H9 (cell line): ENCODE measurements around the gene GLDC. TPM values are rescaled to one million over a fixed set of nuclear protein-coding genes. Genes with fewer than 3 reads are reported as not detected.

Experiments
- DNase-seq: peaks from one replicate; pipeline ENCODE4 v3.0.0-alpha.2; 2017
- H2AFZ ChIP-seq: one replicate; pipeline ENCODE4 v1.6.1; 2013; ENCODE audit warnings: mild to moderate bottlenecking, low read length, control low read depth, moderate library complexity
- H2AK5ac ChIP-seq: 2 replicates; pipeline ENCODE4 v1.6.1; 2013; ENCODE audit warnings: low read length, control low read depth, mixed read lengths; ENCODE audit not compliant: insufficient read length
- H2BK120ac ChIP-seq: one replicate; pipeline ENCODE4 v1.6.1; 2013; ENCODE audit warnings: low read depth, mild to moderate bottlenecking, low read length, control low read depth, inconsistent platforms; ENCODE audit not compliant: poor library complexity, severe bottlenecking
- H2BK12ac ChIP-seq: 2 replicates; pipeline ENCODE4 v1.6.1; 2013; ENCODE audit warnings: low read length, control low read depth, mixed read lengths, low read depth; ENCODE audit not compliant: insufficient read length
- H2BK15ac ChIP-seq: 2 replicates; pipeline ENCODE4 v1.6.1; 2013; ENCODE audit warnings: low read depth, low read length, control low read depth
- H2BK20ac ChIP-seq: one replicate; pipeline ENCODE4 v1.6.1; 2013; ENCODE audit warnings: low read depth, mild to moderate bottlenecking, low read length, control low read depth, inconsistent platforms; ENCODE audit not compliant: poor library complexity, severe bottlenecking
- H2BK5ac ChIP-seq: 2 replicates; pipeline ENCODE4 v1.6.1; 2013; ENCODE audit warnings: low read length, control low read depth, mixed read lengths; ENCODE audit not compliant: insufficient read length
- H3K14ac ChIP-seq: 2 replicates; pipeline ENCODE4 v1.6.1; 2013; ENCODE audit warnings: low read length, control low read depth; ENCODE audit not compliant: insufficient read depth
- H3K18ac ChIP-seq: 2 replicates; pipeline ENCODE4 v1.6.1; 2013; ENCODE audit warnings: low read depth, mild to moderate bottlenecking, mixed read lengths, low read length, control low read depth; ENCODE audit not compliant: insufficient read length
- H3K23ac ChIP-seq: 2 replicates; pipeline ENCODE4 v1.6.1; 2013; ENCODE audit warnings: low read length, control low read depth, mixed read lengths, low read depth; ENCODE audit not compliant: insufficient read length
- H3K23me2 ChIP-seq: 2 replicates; pipeline ENCODE4 v1.6.1; 2013; ENCODE audit warnings: low read depth, mild to moderate bottlenecking, mixed read lengths, low read length, control low read depth; ENCODE audit not compliant: insufficient read length, poor library complexity, severe bottlenecking
- H3K27ac ChIP-seq: 2 replicates; pipeline ENCODE4 v1.5.1; 2013; ENCODE audit warnings: low read length, control low read depth, mixed read lengths, low read depth; ENCODE audit not compliant: insufficient read length
- H3K27me3 ChIP-seq: 2 replicates; pipeline ENCODE4 v1.6.1; 2013; ENCODE audit warnings: low read length, control low read depth, inconsistent platforms; ENCODE audit not compliant: insufficient read depth
- H3K4ac ChIP-seq: 2 replicates; pipeline ENCODE4 v1.6.1; 2013; ENCODE audit warnings: low read depth, mild to moderate bottlenecking, control low read depth, inconsistent platforms, low read length, moderate library complexity
- H3K4me1 ChIP-seq: 2 replicates; pipeline ENCODE4 v1.6.1; 2013; ENCODE audit warnings: low read length, control low read depth, inconsistent platforms; ENCODE audit not compliant: insufficient read depth
- H3K4me2 ChIP-seq: 2 replicates; pipeline ENCODE4 v1.6.1; 2013; ENCODE audit warnings: low read length, control low read depth, mixed read lengths; ENCODE audit not compliant: insufficient read length, insufficient read depth
- H3K56ac ChIP-seq: 2 replicates; pipeline ENCODE4 v1.6.1; 2013; ENCODE audit warnings: low read depth, mild to moderate bottlenecking, mixed read lengths, low read length, control low read depth; ENCODE audit not compliant: insufficient read length
- H3K79me1 ChIP-seq: 2 replicates; pipeline ENCODE4 v1.6.1; 2013; ENCODE audit warnings: low read depth, mild to moderate bottlenecking, moderate library complexity, low read length, control low read depth, inconsistent platforms; ENCODE audit not compliant: insufficient read depth, poor library complexity, severe bottlenecking
- H3K79me2 ChIP-seq: 2 replicates; pipeline ENCODE4 v1.6.1; 2013; ENCODE audit warnings: low read length, control low read depth, inconsistent platforms; ENCODE audit not compliant: insufficient read depth
- H3K9ac ChIP-seq: 2 replicates; pipeline ENCODE4 v1.6.1; 2013; ENCODE audit warnings: low read length, control low read depth, mixed read lengths; ENCODE audit not compliant: insufficient read length; ENCODE audit errors: extremely low read depth
- H3K9me3 ChIP-seq: one replicate; pipeline ENCODE4 v1.6.1; 2013; ENCODE audit warnings: low read depth, low read length, inconsistent platforms; ENCODE audit not compliant: control insufficient read depth
- H3T11ph ChIP-seq: one replicate; pipeline ENCODE4 v1.6.1; 2013; ENCODE audit warnings: mild to moderate bottlenecking, low read length, control low read depth, inconsistent platforms
- H4K20me1 ChIP-seq: one replicate; pipeline ENCODE4 v1.6.1; 2013; ENCODE audit not compliant: control insufficient read depth, insufficient read length, insufficient read depth
- H4K5ac ChIP-seq: 2 replicates; pipeline ENCODE4 v1.6.1; 2013; ENCODE audit warnings: low read depth, mild to moderate bottlenecking, mixed read lengths, low read length, control low read depth; ENCODE audit not compliant: insufficient read length
- H4K8ac ChIP-seq: replicated peaks from 2 replicates; pipeline ENCODE4 v1.6.1; 2013; ENCODE audit warnings: low read length, control low read depth, mixed read lengths, low read depth; ENCODE audit not compliant: insufficient read length
- H4K91ac ChIP-seq: 2 replicates; pipeline ENCODE4 v1.6.1; 2013; ENCODE audit warnings: low read depth, mild to moderate bottlenecking, moderate library complexity, mixed read lengths, low read length, control low read depth; ENCODE audit not compliant: insufficient read length
- H3K27ac Mint-ChIP-seq, 3 experiments: 2 replicates in 2 of 3; 3 replicates in 1 of 3; pipeline ENCODE4 v1.8.0; 2020 to 2021; ENCODE audit warnings: mixed read lengths in 3 of 3, mild to moderate bottlenecking in 1 of 3, moderate library complexity in 1 of 3
- H3K27me3 Mint-ChIP-seq: 2 replicates; pipeline ENCODE4 v1.8.0; 2021; ENCODE audit warnings: low read depth, mild to moderate bottlenecking, moderate library complexity, mixed read lengths
- H3K36me3 Mint-ChIP-seq, 3 experiments: 2 replicates in 2 of 3; 3 replicates in 1 of 3; pipeline ENCODE4 v1.8.0; 2020 to 2021; ENCODE audit warnings: low read depth in 3 of 3, mixed read lengths in 3 of 3; ENCODE audit not compliant: insufficient read depth in 1 of 3
- H3K4me1 Mint-ChIP-seq, 2 experiments: 2 replicates each; pipeline ENCODE4 v1.8.0; 2020; ENCODE audit warnings: mixed read lengths in 2 of 2
- H3K4me3 Mint-ChIP-seq, 2 experiments: 2 replicates in 1 of 2; 3 replicates in 1 of 2; pipeline ENCODE4 v1.8.0; 2020 to 2021; ENCODE audit warnings: mild to moderate bottlenecking in 2 of 2, mixed read lengths in 2 of 2, moderate library complexity in 1 of 2
- H3K9me3 Mint-ChIP-seq, 2 experiments: 2 replicates in 1 of 2; 3 replicates in 1 of 2; pipeline ENCODE4 v1.8.0; 2020; ENCODE audit warnings: mild to moderate bottlenecking in 2 of 2, mixed read lengths in 2 of 2, moderate library complexity in 1 of 2
- CTCF ChIP-seq: fragments of 200-600 bp; sonication (generic); conservative IDR thresholded peaks from 3 replicates; pipeline ENCODE4 v1.8.0; 2021; ENCODE audit warnings: antibody characterized with exemption, mild to moderate bottlenecking
- WGBS: extraction: QIAGEN DNeasy Blood & Tissue Kit; methylation state at CpG from one replicate; pipeline ENCODE4 v1.1.7; 2013; ENCODE audit warnings: missing lambda C conversion rate, low lambda C conversion rate, mixed read lengths; ENCODE audit not compliant: insufficient read length; ENCODE audit errors: extremely low coverage; 5-methylcytosine and 5-hydroxymethylcytosine counted together
- total RNA-seq: library from RNA; stranded (reverse); gene quantifications from 2 replicates; pipeline ENCODE4 v1.2.1, GENCODE V29; 2021

The GLDC gene
- total RNA-seq, 1 experiment from 2014 or later = 74.4 TPM

DNA sequence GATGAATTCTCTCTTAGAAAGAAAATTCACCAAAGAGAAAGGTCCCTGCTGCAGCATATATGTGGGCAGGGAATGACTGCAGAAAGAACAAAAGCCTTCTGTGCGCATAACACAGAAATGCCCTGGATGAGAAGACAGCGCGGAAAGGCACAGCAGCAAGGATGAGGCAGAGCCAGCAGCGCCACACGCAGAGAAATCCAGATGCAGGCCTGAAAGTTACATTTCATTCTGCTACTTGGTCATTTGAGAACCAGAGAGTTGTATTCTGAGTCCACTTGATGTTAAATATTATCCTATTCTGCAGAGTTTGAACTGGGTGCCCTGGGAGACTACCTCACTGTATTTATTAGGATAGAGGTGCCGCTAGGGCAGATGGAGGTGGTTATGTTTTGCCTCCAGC, 68.5 kb downstream of the GLDC start:
- Histone ChIP-seq H4K5ac (no peak overlapping the region), H3K23ac (no peak overlapping the region), H2AFZ (no peak overlapping the region), H3K27me3 (no peaks in the 10 kb centered on the region), H3K4ac (no peak overlapping the region), H3K18ac (no peak overlapping the region), H2AK5ac (no peak overlapping the region), H3K9me3 (no peaks in the 10 kb centered on the region), H2BK120ac (no peak overlapping the region), H3K4me1 (no peaks in the 10 kb centered on the region), H2BK12ac (no peak overlapping the region), H3K4me2 (no peak overlapping the region), H3K23me2 (no peaks in the 10 kb centered on the region), H3K9ac (no peak overlapping the region), H4K8ac (no peak overlapping the region), H3K27ac (no peak overlapping the region), H3K56ac (no peak overlapping the region), H3K79me2 (no peaks in the 10 kb centered on the region), H3K79me1 (no peaks in the 10 kb centered on the region), H2BK20ac (no peak overlapping the region), H3K14ac (no peak overlapping the region), H2BK15ac (no peak overlapping the region), H4K20me1 (no peaks in the 10 kb centered on the region), H2BK5ac (no peak overlapping the region), H4K91ac (no peak overlapping the region), H3T11ph (no peak overlapping the region)
- no peaks in the 10 kb centered on the region for H3K9me3 Mint-ChIP-seq
- peaks cover 13 to 22% (median 18%) of the 10 kb centered on the region in 3 experiments; a peak in 5 of 7 replicates for H3K36me3 Mint-ChIP-seq
- DNase-seq = no peak
- H3K4me1 Mint-ChIP-seq = peaks cover 9 to 15% of the 10 kb centered on the region in 2 experiments
- no peaks in the 10 kb centered on the region for H3K27me3 Mint-ChIP-seq
- TF ChIP-seq CTCF = no peak
- H3K27ac Mint-ChIP-seq = peak overlapping the region in 1 of 3 experiments; percentile 22; a peak in 1 of 7 replicates
- H3K4me3 Mint-ChIP-seq = no peak overlapping the region
- WGBS = no CpG with 5 or more reads among the region's 6 CpGs
